Measurements from ENCODE around the gene CAMTA1.

Gene CAMTA1

GRCh38 chr1:7497107-7497637, 711.9 kb downstream of the CAMTA1 start:
- Histone ChIP-seq H2AFZ (ENCODE audit: low read length) (no peak overlapping the region), H3K4me3 (ENCODE audit: low read length) (no peak overlapping the region)
- TF ChIP-seq EZH2phosphoT487 (IDR thresholded peaks at IDR 0.05; ENCODE audit: low read length) (no peak), CTCF (IDR thresholded peaks at IDR 0.05; ENCODE audit: low read length) (no peak), EZH2 (optimal IDR thresholded peaks at IDR 0.05; ENCODE audit: low read depth, low read length) (no peak)

GRCh38 chr1:7500381-7501083, 715.3 kb downstream of the CAMTA1 start:
- H3K9ac ChIP-seq (ENCODE audit: low read length), result no peak overlapping the region
- no peak for DNase-seq
- H3K4me3 ChIP-seq (ENCODE audit: low read length), result no peak overlapping the region
- H4K20me1 ChIP-seq (ENCODE audit: insufficient read depth, low read length), result no peaks in the 10 kb centered on the region
- no peaks in the 10 kb centered on the region for H3K9me3 ChIP-seq (replicated peaks; ENCODE audit: insufficient read depth, low read length)
- H3F3A ChIP-seq (ENCODE audit: insufficient read depth, low read length), result no peaks in the 10 kb centered on the region
- no peak overlapping the region for H3K4me2 ChIP-seq (ENCODE audit: low read depth, low read length)
- TF ChIP-seq CTCF (IDR thresholded peaks at IDR 0.05; ENCODE audit: low read length), result no peak
- TF ChIP-seq EZH2 (optimal IDR thresholded peaks at IDR 0.05; ENCODE audit: low read depth, low read length), result no peak
- no peak for TF ChIP-seq EZH2phosphoT487 (IDR thresholded peaks at IDR 0.05; ENCODE audit: low read length)
- peaks cover 55% of the 10 kb centered on the region for H3K27me3 ChIP-seq (replicated peaks; ENCODE audit: insufficient read depth, low read length)
- H2AFZ ChIP-seq (ENCODE audit: low read length), result no peak overlapping the region
- H3K36me3 ChIP-seq (replicated peaks; ENCODE audit: insufficient read depth, low read length), result no peaks in the 10 kb centered on the region
- no peaks in the 10 kb centered on the region for H3K9me2 ChIP-seq (replicated peaks; ENCODE audit: insufficient read depth, low read length)
- no peaks in the 10 kb centered on the region for H3K79me2 ChIP-seq (ENCODE audit: low read length)
- H3K27ac ChIP-seq (ENCODE audit: low read length), result no peak overlapping the region
- H3K4me1 ChIP-seq (ENCODE audit: low read length), result no peaks in the 10 kb centered on the region

More at GRCh38 chr1:7497107-7497637, 711.9 kb downstream of the CAMTA1 start:
- Histone ChIP-seq H3K4me2 (ENCODE audit: low read depth, low read length) (no peak overlapping the region), H3K79me2 (ENCODE audit: low read length) (no peaks in the 10 kb centered on the region), H3K27ac (ENCODE audit: low read length) (no peak overlapping the region), H3K9me3 (replicated peaks; ENCODE audit: insufficient read depth, low read length) (no peaks in the 10 kb centered on the region), H3K36me3 (replicated peaks; ENCODE audit: insufficient read depth, low read length) (no peaks in the 10 kb centered on the region), H3F3A (ENCODE audit: insufficient read depth, low read length) (no peaks in the 10 kb centered on the region), H3K4me1 (ENCODE audit: low read length) (no peaks in the 10 kb centered on the region), H3K9me2 (replicated peaks; ENCODE audit: insufficient read depth, low read length) (no peaks in the 10 kb centered on the region), H3K27me3 (replicated peaks; ENCODE audit: insufficient read depth, low read length) (peaks cover 59% of the 10 kb centered on the region), H4K20me1 (ENCODE audit: insufficient read depth, low read length) (no peaks in the 10 kb centered on the region), H3K9ac (ENCODE audit: low read length) (no peak overlapping the region)
- DNase-seq, result no peak

- no peak for TF ChIP-seq CTCF (IDR thresholded peaks at IDR 0.05; ENCODE audit: low read length)
- no peak for TF ChIP-seq EZH2phosphoT487 (IDR thresholded peaks at IDR 0.05; ENCODE audit: low read length)
- no peak for TF ChIP-seq EZH2 (optimal IDR thresholded peaks at IDR 0.05; ENCODE audit: low read depth, low read length)
- Histone ChIP-seq H3K4me3 (ENCODE audit: low read length) (no peak overlapping the region), H3K4me1 (ENCODE audit: low read length) (no peaks in the 10 kb centered on the region), H3F3A (ENCODE audit: insufficient read depth, low read length) (no peaks in the 10 kb centered on the region), H3K4me2 (ENCODE audit: low read depth, low read length) (no peak overlapping the region), H3K9ac (ENCODE audit: low read length) (no peak overlapping the region), H2AFZ (ENCODE audit: low read length) (no peak overlapping the region), H3K79me2 (ENCODE audit: low read length) (no peaks in the 10 kb centered on the region), H3K27ac (ENCODE audit: low read length) (no peak overlapping the region), H3K9me2 (replicated peaks; ENCODE audit: insufficient read depth, low read length) (no peaks in the 10 kb centered on the region), H3K9me3 (replicated peaks; ENCODE audit: insufficient read depth, low read length) (no peaks in the 10 kb centered on the region), H4K20me1 (ENCODE audit: insufficient read depth, low read length) (no peaks in the 10 kb centered on the region), H3K27me3 (replicated peaks; ENCODE audit: insufficient read depth, low read length) (peaks cover 50% of the 10 kb centered on the region), H3K36me3 (replicated peaks; ENCODE audit: insufficient read depth, low read length) (no peaks in the 10 kb centered on the region)
- DNase-seq, result no peak
Observed at GRCh38 chr1:7501084-7501491, 715.8 kb downstream of the CAMTA1 start.
